Measurements from ENCODE around the gene FAM53B.

- no peak for TF ChIP-seq EZH2 (IDR thresholded peaks at IDR 0.05; ENCODE audit: insufficient read depth, poor library complexity, severe bottlenecking)
- TF ChIP-seq EZH2phosphoT487 (IDR thresholded peaks at IDR 0.05; ENCODE audit: insufficient read depth, low read depth), result no peak
Observed at GRCh38 chr10:124719213-124719851, 24.8 kb downstream of the FAM53B start.
